NCI-H2171 (cell line): ENCODE data around the gene HOXD12.

ENCODE experiments used
- DNase-seq: peaks from one replicate; lab custom pipeline; 2025; lab: John Stamatoyannopoulos, UW

Gene HOXD12

DNA sequence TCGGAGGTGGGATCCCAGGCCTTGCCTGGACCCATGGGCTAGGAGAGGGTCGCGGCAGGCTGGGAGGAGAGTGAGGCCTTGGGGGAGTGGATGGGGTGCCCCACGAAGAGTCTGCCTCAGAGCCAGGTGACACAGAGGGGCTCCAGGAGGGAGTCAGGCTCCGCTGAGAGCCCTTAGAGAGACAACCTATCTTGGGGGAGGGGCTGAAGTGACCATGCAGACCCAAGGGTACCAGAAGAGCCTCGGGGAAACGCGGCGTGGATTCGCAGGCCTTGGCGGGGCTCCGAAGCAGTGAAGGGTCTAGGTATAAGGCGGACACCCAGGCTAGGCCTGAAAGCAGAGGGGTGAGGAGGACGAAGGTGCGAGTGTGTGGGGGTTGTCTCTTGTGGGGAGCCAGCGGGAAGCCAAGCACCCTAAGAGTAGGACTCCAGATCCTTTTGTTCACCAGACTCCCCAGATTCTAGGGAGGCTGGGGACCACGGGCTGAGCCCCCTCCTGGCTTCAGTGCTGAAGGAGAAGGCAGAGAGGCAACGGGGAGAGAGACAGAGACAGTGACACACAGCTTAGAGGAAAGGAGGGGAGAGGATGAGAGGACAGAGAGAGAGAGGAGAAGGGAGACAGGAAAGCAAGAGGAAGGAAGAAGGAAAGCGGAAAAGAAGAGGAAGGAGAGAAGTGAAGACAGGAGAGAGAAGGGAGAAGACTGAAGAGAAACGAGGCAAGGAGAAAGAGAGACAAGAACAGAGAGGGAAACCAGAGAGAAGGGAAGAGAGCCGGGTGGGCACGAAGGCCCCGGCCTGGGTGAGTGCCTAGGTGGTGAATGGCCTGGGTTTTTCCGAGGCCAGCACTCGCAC, 6.4 kb downstream of the HOXD12 start:
- no peak for DNase-seq

DNA sequence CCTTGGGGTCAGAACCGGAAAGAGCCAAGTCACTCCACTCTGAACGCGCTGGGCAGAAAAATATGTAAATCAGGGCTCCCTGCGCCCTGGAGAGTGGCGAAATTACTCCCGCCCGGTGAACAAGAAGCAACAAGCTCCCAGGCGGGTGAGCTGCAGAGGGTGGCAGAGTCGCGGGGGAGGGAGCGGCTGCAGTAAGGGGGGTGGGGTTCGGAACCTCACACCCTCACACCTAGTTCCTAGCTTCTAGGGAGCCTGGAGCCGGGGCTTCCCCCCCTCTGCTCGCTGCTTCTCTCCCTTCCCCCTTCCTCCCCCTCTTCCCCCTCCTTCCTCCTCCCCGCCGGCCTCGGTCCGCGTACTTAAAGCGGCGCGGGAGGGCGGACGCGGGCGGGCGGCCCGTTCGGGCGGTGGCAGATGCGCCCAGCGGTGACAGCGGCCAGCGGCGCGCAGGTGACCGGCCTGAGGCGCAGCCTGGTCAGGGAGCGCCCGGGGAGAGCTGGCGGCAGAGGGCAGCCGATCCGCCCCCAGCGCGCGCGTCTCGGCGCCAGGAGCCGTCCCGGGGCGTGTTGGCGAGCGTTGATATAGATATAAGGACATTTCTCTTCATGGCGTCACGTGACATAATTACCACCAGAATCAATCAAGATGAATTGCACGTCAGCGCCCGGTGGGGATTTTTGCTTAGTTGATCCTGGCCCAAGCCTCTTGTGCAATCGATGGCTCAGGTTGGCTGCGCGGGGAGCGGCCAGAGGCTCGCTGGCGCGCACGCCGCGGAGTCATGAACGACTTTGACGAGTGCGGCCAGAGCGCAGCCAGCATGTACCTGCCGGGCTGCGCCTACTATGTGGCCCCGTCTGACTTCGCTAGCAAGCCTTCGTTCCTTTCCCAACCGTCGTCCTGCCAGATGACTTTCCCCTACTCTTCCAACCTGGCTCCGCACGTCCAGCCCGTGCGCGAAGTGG, 7.3 kb downstream of the HOXD12 start, which contains the start of gene HOXD11:
Gene HOXD11, plus strand, starts transcription at position 700 of the 959 bp plus-strand sequence. Its CDS starts 76 bp downstream, at position 776.
- DNase-seq, result peak; percentile 34

DNA sequence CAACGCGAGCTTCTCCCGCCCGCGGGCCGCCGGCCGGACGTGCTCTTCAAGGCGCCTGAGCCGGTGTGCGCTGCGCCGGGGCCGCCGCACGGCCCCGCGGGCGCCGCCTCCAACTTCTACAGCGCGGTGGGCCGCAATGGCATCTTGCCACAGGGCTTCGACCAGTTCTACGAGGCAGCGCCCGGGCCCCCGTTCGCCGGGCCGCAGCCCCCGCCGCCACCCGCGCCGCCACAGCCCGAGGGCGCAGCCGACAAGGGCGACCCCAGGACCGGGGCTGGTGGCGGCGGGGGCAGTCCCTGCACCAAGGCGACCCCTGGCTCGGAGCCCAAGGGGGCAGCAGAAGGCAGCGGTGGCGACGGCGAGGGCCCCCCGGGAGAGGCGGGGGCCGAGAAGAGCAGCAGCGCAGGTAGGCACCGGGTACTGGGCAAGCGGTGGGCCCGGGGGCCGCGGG, 8.2 kb downstream of the HOXD12 start:
- no peak for DNase-seq

DNA sequence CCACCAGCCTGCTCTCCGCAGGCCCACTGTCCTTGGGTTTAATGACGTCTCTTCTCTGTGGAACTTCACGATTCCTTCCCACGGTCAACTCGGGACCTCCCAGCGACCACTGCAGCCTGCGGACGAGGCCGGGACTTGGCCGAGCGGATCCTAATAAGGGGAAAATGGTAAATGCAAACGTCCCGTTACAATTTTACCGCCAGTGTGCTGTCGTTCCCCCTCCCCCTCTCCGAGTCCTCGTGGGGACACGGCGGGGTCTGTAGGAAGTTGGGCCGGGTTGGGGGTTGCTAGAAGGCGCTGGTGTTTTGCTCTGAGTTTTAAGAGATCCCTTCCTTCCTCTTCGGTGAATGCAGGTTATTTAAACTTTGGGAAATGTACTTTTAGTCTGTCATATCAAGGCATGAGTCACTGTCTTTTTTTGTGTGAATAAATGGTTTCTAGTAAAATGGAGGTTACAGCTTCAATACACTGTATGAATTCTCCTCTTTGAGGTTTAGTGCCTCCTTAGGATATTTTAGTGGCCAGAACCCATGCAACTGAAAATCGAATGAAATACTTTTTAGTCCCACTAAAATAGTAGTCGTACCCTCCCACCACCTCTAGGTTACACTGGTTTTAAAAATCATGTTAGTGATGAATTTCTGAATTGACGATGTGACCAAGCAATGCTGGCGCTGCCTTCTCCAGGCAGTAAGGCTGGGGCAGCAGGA, 9.8 kb downstream of the HOXD12 start:
- DNase-seq, result no peak

DNA sequence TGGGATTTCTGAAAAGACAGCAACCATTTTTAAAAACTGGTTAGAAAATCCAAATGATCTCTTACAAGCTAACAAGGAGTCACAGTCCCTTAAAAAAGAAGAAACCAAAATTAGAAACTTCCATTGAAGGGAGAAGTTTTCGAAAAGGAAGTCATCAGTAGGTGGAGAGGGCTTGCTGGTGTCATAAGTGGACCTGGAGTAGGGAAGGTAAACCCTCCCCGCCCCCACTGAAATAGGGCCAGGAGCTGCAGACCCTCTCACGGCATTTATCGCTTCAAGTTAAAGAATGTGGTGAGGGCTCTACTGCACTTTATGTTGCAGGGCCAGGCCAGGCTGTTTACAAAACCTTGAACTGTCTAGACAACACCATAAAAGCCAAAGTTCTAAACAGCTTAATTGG, 10.4 kb downstream of the HOXD12 start:
- DNase-seq, result no peak

DNA sequence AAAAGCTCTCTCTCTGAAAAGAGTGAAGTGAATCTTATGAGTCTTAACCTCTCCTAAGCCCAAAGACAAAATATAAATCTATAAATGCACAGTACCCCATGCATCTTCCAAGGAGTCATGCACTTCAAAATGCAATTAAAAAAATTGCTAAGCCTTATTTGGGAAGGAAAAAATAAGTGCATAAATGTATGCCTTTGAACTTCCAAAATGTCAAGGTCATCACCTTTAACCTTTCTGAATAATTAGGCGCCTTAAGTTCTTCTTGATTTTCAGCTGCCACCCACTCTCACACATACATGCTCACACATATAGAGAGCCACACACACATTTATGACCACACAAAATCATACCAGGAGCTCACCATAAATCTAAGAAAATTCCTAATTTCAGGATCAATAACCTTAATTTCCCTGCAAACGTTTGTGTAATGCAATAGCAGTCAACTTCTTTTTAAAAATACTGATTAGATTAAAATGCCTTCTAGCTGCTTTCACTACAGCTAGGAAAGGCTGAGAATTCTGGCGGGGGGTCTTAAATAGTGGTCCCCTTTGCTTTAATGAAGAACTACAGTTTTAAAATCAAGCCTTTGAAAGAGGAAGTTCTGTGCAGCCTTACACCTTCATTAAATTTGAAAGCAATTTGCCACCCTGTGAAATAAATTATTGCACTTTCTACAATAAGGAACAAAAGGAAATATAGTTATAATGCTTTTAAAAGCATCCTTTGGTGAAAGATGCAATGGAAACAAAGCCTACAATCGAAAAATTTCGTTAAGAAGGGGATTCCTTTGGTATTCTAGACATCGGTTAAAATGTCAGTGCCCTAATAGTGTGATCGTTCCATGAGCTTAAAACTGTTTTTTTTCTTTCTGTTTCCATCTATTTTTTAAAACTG, 11.1 kb downstream of the HOXD12 start:
- no peak for DNase-seq

DNA sequence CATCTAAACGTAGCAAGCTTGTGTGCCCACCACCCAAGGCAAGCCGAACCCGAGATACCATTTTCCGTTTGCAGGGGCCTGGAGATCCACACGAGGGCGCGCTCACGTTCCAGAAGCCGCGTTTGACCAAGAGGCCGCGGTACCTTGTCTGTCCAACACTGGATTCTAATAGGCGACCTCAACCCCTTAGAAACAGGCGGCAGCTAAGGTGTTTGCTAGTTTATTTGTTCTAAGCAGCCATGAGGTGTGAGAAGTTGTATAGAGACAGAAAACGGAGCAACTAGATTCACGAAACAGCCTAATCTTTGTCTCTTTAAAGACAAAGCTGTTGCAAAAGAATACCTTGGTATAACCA, 11.7 kb downstream of the HOXD12 start:
- peak; percentile 39 for DNase-seq

DNA sequence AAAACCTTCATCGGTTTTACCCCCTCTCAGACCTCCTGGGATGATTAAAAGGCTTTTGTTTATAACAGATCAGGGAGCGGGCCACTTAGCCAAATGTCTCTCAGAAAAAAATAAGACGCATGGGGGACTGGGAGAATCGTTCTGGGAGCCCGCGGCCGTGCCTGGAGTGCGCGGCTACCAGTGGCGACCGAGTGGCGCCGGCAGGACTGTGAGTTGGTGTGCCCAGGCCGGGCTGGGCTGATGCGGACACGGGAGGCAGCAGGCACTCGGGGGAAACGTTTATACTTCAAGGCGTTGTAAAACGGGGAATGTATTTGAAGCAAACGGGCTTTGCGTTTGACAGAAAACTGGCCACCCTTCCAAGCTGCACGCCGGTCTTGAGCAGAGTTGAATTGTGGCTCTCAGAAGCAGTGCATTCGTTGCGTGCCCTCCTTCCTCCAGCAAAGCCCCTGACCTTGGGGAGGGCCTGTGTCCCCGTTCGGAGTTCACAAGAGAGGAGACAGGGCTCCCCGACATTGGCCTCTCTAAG, 12.3 kb downstream of the HOXD12 start:
- DNase-seq, result no peak

DNA sequence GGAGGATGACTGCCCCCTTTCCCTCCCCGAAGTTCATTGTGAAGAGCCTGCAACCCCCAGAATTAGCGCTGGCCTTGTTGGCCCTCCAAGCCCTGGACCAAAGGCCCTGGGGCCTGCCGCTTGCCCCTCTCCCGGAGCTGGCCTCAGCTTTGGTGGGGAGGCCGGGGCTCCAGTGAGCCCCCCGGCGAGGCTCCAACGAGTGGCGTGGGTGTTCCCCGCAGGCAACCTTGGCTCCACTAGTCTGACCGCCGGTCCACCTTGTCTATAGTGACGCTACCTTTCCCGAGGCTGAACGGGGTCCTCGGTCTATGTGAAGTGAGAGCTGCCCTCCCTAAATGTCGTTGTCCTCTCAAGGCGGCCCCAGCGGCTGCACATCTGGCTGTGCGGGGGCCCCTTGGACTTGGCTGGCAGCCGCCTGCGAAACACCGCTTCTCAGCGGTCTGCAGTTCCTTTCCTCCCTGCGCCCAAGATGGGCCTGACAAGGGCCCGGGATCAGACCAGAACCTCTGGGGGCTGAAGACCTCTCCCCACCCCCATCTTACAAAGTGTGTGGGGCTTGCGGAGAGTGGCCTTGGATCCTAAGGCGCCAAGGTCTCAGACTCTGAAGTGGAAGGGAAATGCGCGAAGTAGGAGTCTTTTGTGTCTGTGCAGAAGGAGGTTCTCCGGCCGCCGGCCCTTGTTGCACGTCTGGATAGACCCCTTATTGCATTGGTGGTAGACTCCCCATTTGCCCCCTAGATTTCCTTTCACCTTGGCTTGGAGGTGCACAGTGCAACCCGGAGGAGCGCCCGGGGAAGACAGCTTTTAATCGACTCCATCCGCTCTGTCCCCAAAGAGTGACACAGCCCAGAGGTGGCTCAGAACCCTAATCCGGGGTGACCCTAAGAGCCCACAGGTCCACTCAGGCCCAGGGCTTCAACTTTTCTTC, 13.0 kb downstream of the HOXD12 start:
- no peak for DNase-seq

DNA sequence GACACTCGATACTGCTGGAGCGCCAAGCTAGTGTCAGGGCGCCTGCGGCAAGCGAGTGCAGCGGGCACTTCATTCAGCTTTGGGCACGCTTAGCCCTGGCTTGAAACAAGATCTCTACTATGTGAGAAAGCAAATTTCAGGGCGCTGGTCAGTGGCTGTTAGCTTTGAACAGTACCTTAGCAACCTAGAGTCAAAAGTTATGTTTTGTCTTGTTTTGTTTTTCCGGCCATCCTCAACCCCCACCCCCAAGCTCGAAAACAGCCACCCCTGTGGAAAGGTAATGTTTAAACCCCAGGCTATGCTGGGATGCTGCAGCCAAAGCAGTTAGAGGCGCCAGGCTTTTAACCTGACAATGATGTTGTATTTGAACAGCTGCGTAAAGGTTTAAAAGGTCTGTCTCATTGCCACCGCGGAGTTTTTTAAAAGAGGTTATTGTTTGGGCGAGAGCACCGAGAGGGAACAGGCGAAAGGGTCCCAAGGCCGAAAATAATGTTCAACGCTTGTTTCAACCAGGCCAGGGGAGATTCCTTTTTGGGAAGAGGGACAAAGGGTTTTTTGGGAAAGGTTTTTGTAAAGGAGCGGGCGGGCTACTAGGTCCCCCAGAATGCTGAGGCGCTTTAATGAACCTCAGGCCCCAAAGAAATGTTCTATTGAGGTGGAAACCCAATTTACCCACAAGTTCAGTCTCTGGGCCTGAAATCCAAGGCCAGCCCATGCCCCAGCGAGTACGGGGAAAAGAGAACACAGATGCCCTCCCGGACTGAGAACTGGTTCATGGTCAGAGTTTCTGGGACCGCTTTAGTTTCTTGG, 14.7 kb downstream of the HOXD12 start:
- DNase-seq, result no peak

DNA sequence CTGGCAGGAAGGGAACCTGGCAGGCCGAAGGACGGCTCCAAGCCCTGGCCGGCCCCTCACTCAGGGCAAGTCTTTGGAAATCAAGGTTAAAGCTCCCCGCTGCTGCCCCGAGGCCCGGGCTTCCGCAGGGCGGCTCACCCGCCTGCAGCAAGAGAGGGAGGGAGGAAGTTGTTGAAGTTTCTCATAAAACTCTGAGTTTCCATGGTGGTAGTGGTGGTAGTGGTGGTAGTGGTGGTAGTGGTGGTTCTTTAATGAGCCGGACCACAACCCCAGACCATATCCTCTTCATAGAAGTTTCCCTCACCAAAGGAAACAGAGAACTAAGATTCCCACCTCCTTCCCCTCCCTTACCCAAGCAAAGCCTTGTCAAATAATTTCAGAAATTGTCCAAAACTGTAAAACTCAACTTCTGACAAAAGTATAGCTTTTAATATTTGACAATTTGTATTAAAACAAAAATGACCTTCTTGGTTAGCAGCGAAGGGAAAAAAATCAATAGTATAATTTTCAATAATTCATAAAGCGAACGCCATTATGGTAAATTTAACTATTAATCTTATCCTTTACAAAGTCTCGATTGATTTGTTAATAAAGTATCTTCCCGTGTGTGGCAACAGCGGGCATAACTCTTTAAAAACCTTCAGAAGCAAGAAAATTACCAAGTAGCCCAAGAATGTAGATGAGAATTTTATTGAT, 15.5 kb downstream of the HOXD12 start:
- DNase-seq, result no peak

DNA sequence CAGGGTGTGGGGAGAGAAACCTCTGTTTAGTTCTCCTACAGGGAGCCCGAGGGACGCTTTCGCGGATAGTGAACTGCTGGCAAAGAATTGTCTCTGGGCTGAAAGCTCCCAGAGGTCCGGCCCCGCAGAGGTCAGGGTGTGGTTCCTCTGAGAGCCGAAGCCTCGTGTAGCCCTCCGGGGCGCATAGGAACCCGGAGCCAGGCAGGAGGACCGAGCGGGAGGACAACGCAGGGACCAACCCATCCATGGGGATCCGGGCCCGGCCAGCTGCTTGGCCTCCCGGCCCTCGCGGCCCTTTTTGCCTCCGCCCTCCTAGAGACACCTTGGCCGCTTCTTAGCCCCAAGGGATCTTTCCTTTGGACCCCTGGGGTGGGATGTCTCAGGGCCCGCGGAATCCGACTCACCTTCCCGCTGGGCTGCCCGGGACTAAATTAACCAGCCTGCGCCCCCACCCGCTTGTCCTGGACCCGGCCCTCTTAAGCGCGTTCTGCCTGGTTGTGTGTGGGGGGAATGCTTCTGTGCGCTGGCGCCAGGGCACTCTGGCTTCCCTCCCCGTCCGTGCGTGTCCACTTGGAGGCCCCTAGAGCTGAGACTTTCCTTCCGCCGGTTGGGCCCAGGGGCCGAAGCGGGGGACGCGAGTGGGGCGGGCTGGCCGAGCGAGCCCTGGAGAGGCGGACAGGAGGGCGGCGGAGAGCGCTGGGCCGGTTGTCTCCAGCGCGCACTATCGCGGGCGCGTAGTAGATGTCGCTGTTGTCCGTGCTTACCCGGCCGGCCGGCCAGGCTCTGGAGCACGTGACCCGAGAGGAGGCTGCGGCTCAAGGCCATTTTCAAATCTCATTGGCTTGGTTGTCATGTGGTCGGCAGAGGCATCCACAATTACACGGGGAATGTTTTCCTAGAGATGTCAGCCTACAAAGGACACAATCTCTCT, 16.6 kb downstream of the HOXD12 start, which contains the start of gene HOXD10:
Gene HOXD10, plus strand, starts transcription at position 896 of the 931 bp plus-strand sequence. CDS start 56 bp downstream, outside the sequence.
- DNase-seq, result no peak

DNA sequence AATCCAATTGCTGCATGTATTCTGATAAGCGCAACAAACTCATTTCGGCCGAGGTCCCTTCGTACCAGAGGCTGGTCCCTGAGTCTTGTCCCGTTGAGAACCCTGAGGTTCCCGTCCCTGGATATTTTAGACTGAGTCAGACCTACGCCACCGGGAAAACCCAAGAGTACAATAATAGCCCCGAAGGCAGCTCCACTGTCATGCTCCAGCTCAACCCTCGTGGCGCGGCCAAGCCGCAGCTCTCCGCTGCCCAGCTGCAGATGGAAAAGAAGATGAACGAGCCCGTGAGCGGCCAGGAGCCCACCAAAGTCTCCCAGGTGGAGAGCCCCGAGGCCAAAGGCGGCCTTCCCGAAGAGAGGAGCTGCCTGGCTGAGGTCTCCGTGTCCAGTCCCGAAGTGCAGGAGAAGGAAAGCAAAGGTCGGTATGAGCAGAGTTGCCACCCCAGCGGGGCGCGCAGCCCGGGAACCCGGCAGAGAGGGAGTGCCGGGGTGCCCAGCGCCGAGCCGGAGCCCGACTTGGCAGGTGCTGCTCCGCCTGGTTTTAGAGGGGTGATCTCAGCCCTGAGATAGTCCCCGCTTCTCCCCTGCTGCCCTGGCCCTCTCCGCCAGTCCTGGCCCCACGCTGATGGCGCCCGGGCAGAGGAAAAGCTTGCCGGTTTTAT, 17.7 kb downstream of the HOXD12 start:
- DNase-seq, result no peak

DNA sequence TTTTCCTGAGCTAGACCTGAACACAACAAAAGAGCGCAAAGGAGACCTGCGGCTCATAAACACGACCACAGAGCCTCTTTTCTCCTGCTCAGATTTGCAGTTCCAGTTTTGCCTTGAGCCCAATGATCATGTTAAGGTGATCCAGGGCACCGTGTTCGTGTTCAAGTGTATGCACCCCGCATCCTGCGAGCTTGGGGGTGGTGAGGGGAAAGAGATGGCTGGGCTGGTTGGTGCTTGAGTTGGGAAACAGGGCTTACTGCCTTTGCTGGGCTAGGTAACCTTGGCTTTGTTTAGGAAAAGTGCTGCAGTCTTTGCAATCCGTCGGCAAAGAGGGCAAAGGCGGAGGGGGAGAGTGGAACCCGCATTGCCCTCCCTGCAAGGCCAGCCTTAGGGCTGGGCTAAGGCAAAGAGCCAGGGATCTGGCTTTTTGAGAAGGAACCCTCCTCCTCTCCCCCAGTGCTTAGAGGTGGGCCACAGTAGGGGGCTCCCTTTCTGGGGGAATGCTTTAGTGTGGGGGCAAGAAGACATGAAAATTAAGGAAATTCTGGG, 18.3 kb downstream of the HOXD12 start:
- no peak for DNase-seq

DNA sequence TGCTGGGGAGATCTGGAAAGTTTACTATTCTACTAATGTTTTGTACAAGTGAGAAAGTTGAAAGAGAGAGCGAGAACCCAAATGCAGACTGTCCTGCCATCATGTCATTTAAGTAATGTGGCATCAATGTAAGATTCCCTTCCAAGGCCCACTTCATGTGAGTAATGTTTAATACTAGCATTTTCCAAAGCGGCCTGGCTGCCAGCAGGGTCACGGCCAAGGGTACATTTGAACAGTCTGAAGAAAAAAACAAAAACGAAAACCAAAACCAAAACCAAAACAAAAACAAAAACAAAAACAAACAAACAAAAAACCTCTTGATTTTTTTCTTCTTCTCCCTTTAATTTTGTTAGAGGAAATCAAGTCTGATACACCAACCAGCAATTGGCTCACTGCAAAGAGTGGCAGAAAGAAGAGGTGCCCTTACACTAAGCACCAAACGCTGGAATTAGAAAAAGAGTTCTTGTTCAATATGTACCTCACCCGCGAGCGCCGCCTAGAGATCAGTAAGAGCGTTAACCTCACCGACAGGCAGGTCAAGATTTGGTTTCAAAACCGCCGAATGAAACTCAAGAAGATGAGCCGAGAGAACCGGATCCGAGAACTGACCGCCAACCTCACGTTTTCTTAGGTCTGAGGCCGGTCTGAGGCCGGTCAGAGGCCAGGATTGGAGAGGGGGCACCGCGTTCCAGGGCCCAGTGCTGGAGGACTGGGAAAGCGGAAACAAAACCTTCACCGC, 19.2 kb downstream of the HOXD12 start:
- no peak for DNase-seq
